Measurements from ENCODE around the gene PLS1. TPM values are rescaled to one million over a fixed set of nuclear protein-coding genes. Genes with fewer than 3 reads are reported as not detected.

Gene PLS1
- polyA plus RNA-seq, 4 donors = 25.0 to 29.3 (median 27.1) TPM

GRCh38 chr3:142636664-142637063, 40.5 kb downstream of the PLS1 start:
- no peak for DNase-seq (ENCODE audit: low read depth in 4 of 4, low spot score in 2 of 4)

- no peak for DNase-seq (ENCODE audit: low read depth in 4 of 4, low spot score in 2 of 4)
These were observed 42.1 kb downstream of the PLS1 start for GRCh38 chr3:142638291-142638690.

- no peak for DNase-seq (ENCODE audit: low read depth in 4 of 4, low spot score in 2 of 4)
These were observed 45.3 kb downstream of the PLS1 start for GRCh38 chr3:142641504-142641903.

GRCh38 chr3:142642956-142643355, 46.8 kb downstream of the PLS1 start:
- DNase-seq (ENCODE audit: low read depth in 4 of 4, low spot score in 2 of 4) = no peak

- DNase-seq (ENCODE audit: low read depth in 4 of 4, low spot score in 2 of 4) = no peak
These were observed 48.3 kb downstream of the PLS1 start for GRCh38 chr3:142644502-142644901.

GRCh38 chr3:142645236-142645793, 49.1 kb downstream of the PLS1 start:
- DNase-seq (ENCODE audit: low read depth in 4 of 4, low spot score in 2 of 4) = no peak

GRCh38 chr3:142646020-142646785, 50.0 kb downstream of the PLS1 start:
- DNase-seq (ENCODE audit: low read depth in 4 of 4, low spot score in 2 of 4) = no peak

GRCh38 chr3:142647856-142648255, 51.7 kb downstream of the PLS1 start:
- DNase-seq (ENCODE audit: low read depth in 4 of 4, low spot score in 2 of 4) = no peak

- no peak for DNase-seq (ENCODE audit: low read depth in 4 of 4, low spot score in 2 of 4)
These were observed 52.8 kb downstream of the PLS1 start for GRCh38 chr3:142648950-142649349.

GRCh38 chr3:142650001-142650693, 54.0 kb downstream of the PLS1 start:
- no peak for DNase-seq (ENCODE audit: low read depth in 4 of 4, low spot score in 2 of 4)

GRCh38 chr3:142651711-142652110, 55.5 kb downstream of the PLS1 start:
- no peak for DNase-seq (ENCODE audit: low read depth in 4 of 4, low spot score in 2 of 4)

GRCh38 chr3:142652826-142653292, 56.7 kb downstream of the PLS1 start:
- no peak for DNase-seq (ENCODE audit: low read depth in 4 of 4, low spot score in 2 of 4)

- DNase-seq (ENCODE audit: low read depth in 4 of 4, low spot score in 2 of 4) = no peak
These were observed 60.4 kb downstream of the PLS1 start for GRCh38 chr3:142656575-142656974.

GRCh38 chr3:142657033-142657432, 60.8 kb downstream of the PLS1 start:
- DNase-seq (ENCODE audit: low read depth in 4 of 4, low spot score in 2 of 4) = no peak

GRCh38 chr3:142660383-142660782, 64.2 kb downstream of the PLS1 start:
- no peak for DNase-seq (ENCODE audit: low read depth in 4 of 4, low spot score in 2 of 4)

GRCh38 chr3:142660893-142661292, 64.7 kb downstream of the PLS1 start:
- no peak for DNase-seq (ENCODE audit: low read depth in 4 of 4, low spot score in 2 of 4)

GRCh38 chr3:142663865-142664264, 67.7 kb downstream of the PLS1 start:
- no peak for DNase-seq (ENCODE audit: low read depth in 4 of 4, low spot score in 2 of 4)

GRCh38 chr3:142664311-142664710, 68.1 kb downstream of the PLS1 start:
- DNase-seq (ENCODE audit: low read depth in 4 of 4, low spot score in 2 of 4) = no peak

GRCh38 chr3:142664819-142665218, 68.6 kb downstream of the PLS1 start:
- no peak for DNase-seq (ENCODE audit: low read depth in 4 of 4, low spot score in 2 of 4)

GRCh38 chr3:142670120-142670519, 73.9 kb downstream of the PLS1 start:
- DNase-seq (ENCODE audit: low read depth in 4 of 4, low spot score in 2 of 4) = no peak

GRCh38 chr3:142676151-142676550, 80.0 kb downstream of the PLS1 start:
- no peak for DNase-seq (ENCODE audit: low read depth in 4 of 4, low spot score in 2 of 4)

GRCh38 chr3:142680710-142681109, 84.5 kb downstream of the PLS1 start:
- DNase-seq (ENCODE audit: low read depth in 4 of 4, low spot score in 2 of 4) = no peak
